Karpas-422 (cell line): ENCODE results near the gene MYOC. TPM values are rescaled to one million over a fixed set of nuclear protein-coding genes. Genes with fewer than 3 reads are reported as not detected.
"Not testable (repeated sequence)": the region's sequence is repeated elsewhere in the genome, so short reads cannot be mapped to it uniquely, and the experiment has no call there.

Experiments used
- DNase-seq: peaks from one replicate; pipeline ENCODE4 v3.0.0-alpha.2; 2015
- H2AFZ ChIP-seq: fragments of 200-600 bp; sonication (generic); 2 replicates; pipeline ENCODE4 v1.6.1; 2014; ENCODE audit warnings: antibody characterized with exemption, low read length, mixed read lengths
- H3K27ac ChIP-seq: fragments of 200-600 bp; sonication (generic); 2 replicates; pipeline ENCODE4 v1.5.1; 2014; ENCODE audit warnings: mild to moderate bottlenecking, low read length, moderate library complexity
- H3K27me3 ChIP-seq: fragments of 200-600 bp; sonication (generic); 2 replicates; pipeline ENCODE4 v1.6.1; 2014; ENCODE audit warnings: low read length, mixed read lengths
- H3K36me3 ChIP-seq: fragments of 200-600 bp; sonication (generic); 2 replicates; pipeline ENCODE4 v1.6.1; 2014; ENCODE audit warnings: low read length, mixed read lengths; ENCODE audit not compliant: insufficient read depth
- H3K4me1 ChIP-seq: fragments of 200-600 bp; sonication (generic); 2 replicates; pipeline ENCODE4 v1.6.1; 2014; ENCODE audit warnings: mild to moderate bottlenecking, low read length, mixed read lengths
- H3K4me2 ChIP-seq: fragments of 200-600 bp; sonication (generic); 2 replicates; pipeline ENCODE4 v1.6.1; 2014; ENCODE audit warnings: low read length, low read depth, mild to moderate bottlenecking; ENCODE audit not compliant: poor library complexity, severe bottlenecking
- H3K4me3 ChIP-seq: fragments of 200-600 bp; sonication (generic); 2 replicates; pipeline ENCODE4 v1.5.1; 2014; ENCODE audit warnings: mild to moderate bottlenecking, antibody characterized with exemption, low read length, mixed read lengths
- H3K79me2 ChIP-seq: fragments of 200-600 bp; sonication (generic); 2 replicates; pipeline ENCODE4 v1.6.1; 2014; ENCODE audit warnings: mild to moderate bottlenecking, low read length, mixed read lengths
- H3K9ac ChIP-seq: fragments of 200-600 bp; sonication (generic); 2 replicates; pipeline ENCODE4 v1.6.0; 2014; ENCODE audit warnings: low read length
- H3K9me2 ChIP-seq: fragments of 200-600 bp; sonication (generic), shearing (Covaris generic); replicated peaks from 2 replicates; pipeline ENCODE4 v1.6.0; 2014; ENCODE audit warnings: mild to moderate bottlenecking, low read length, moderate library complexity; ENCODE audit not compliant: insufficient read depth
- H3K9me3 ChIP-seq: fragments of 300-700, 200-600 bp; sonication (generic); 2 replicates; pipeline ENCODE4 v1.6.1; 2014; ENCODE audit warnings: low read length, mixed read lengths
- H4K20me1 ChIP-seq: fragments of 200-600 bp; sonication (generic); 2 replicates; pipeline ENCODE4 v1.6.1; 2014; ENCODE audit warnings: mild to moderate bottlenecking, antibody characterized with exemption, low read length, low read depth; ENCODE audit not compliant: insufficient read depth
- total RNA-seq: library from RNA; depleted of rRNA; stranded (reverse); fragments of >200 nt; shearing (Covaris generic); gene quantifications from 2 replicates; pipeline ENCODE4 v1.2.3, GENCODE V29; 2014; ENCODE audit warnings: low replicate concordance

The MYOC gene
- total RNA-seq, 1 experiment from 2014 or later, result not detected

- Histone ChIP-seq H3K9me3 (no peaks in the 10 kb centered on the region), H4K20me1 (no peaks in the 10 kb centered on the region), H3K9ac (no peak overlapping the region), H3K4me3 (no peak overlapping the region), H2AFZ (no peak overlapping the region), H3K4me1 (peaks cover 42% of the 10 kb centered on the region), H3K4me2 (no peak overlapping the region), H3K27ac (no peak overlapping the region), H3K27me3 (no peaks in the 10 kb centered on the region; the same call in 1 of the 2 replicates), H3K36me3 (no peaks in the 10 kb centered on the region), H3K79me2 (no peaks in the 10 kb centered on the region), H3K9me2 (no peaks in the 10 kb centered on the region)
- DNase-seq, result no peak
These were observed 27.3 kb downstream of the MYOC start for GRCh38 chr1:171625225-171625624.

GRCh38 chr1:171623651-171624331 is 28.7 kb downstream of the MYOC start:
- Histone ChIP-seq H4K20me1 (no peaks in the 10 kb centered on the region), H3K4me2 (peak overlapping the region; percentile 65), H3K27me3 (no peaks in the 10 kb centered on the region), H3K4me3 (peak overlapping the region; percentile 42; the same call in 1 of the 2 replicates), H3K9me2 (no peaks in the 10 kb centered on the region), H3K4me1 (peaks cover 44% of the 10 kb centered on the region), H2AFZ (peak overlapping the region; percentile 33; the same call in 1 of the 2 replicates), H3K36me3 (no peaks in the 10 kb centered on the region), H3K9me3 (no peaks in the 10 kb centered on the region), H3K9ac (peak overlapping the region; percentile 25), H3K27ac (peak overlapping the region; percentile 40; the same call in 1 of the 2 replicates), H3K79me2 (no peaks in the 10 kb centered on the region)
- DNase-seq, result peak; percentile 72

- Histone ChIP-seq H3K4me2 (no peak within 1 kb of the TSS), H3K27me3 (no peaks in the 10 kb centered on the region), H3K36me3 (no peaks in the 10 kb centered on the region), H2AFZ (no peak within 1 kb of the TSS), H4K20me1 (no peaks in the 10 kb centered on the region), H3K4me3 (no peak within 1 kb of the TSS), H3K9me2 (no peaks in the 10 kb centered on the region), H3K4me1 (peaks cover 39% of the 10 kb centered on the region), H3K27ac (no peak within 1 kb of the TSS), H3K9ac (no peak within 1 kb of the TSS), H3K79me2 (no peaks in the 10 kb centered on the region), H3K9me3 (no peaks in the 10 kb centered on the region)
- DNase-seq, result no peak
These were observed 30.4 kb downstream of the MYOC start, which contains the start of gene MYOCOS for GRCh38 chr1:171622152-171622462. MYOCOS (plus strand) TSS chr1:171622243; CDS start chr1:171623884, 1,641 bp downstream.

GRCh38 chr1:171616586-171616985 is 35.9 kb downstream of the MYOC start:
- Histone ChIP-seq H3K27me3 (no peaks in the 10 kb centered on the region), H3K9me2 (no peaks in the 10 kb centered on the region), H3K27ac (no peak overlapping the region), H4K20me1 (no peaks in the 10 kb centered on the region), H3K9me3 (no peaks in the 10 kb centered on the region), H3K9ac (no peak overlapping the region), H3K4me2 (no peak overlapping the region), H3K36me3 (no peaks in the 10 kb centered on the region), H3K4me3 (no peak overlapping the region), H3K4me1 (peaks cover 10% of the 10 kb centered on the region), H2AFZ (no peak overlapping the region), H3K79me2 (no peaks in the 10 kb centered on the region)
- DNase-seq, result no peak

- not testable (repeated sequence) for H3K4me2 ChIP-seq, H3K36me3 ChIP-seq, H3K27ac ChIP-seq, DNase-seq, H3K4me3 ChIP-seq, H3K9me2 ChIP-seq, H3K27me3 ChIP-seq, H3K79me2 ChIP-seq, H3K9ac ChIP-seq, H2AFZ ChIP-seq, H4K20me1 ChIP-seq, H3K9me3 ChIP-seq
- peaks cover 13% of the 10 kb centered on the region for H3K4me1 ChIP-seq
These were observed 37.2 kb downstream of the MYOC start for GRCh38 chr1:171615122-171615906.

GRCh38 chr1:171613282-171613681 is 39.2 kb downstream of the MYOC start:
- no peak overlapping the region for H2AFZ ChIP-seq
- H3K9ac ChIP-seq, result no peak overlapping the region
- no peaks in the 10 kb centered on the region for H3K27me3 ChIP-seq
- H3K27ac ChIP-seq, result no peak overlapping the region
- H3K4me2 ChIP-seq, result no peak overlapping the region
- DNase-seq, result no peak
- H3K9me3 ChIP-seq, result no peaks in the 10 kb centered on the region
- no peak overlapping the region for H3K4me3 ChIP-seq
- no peaks in the 10 kb centered on the region for H3K9me2 ChIP-seq
- no peaks in the 10 kb centered on the region for H3K36me3 ChIP-seq
- no peaks in the 10 kb centered on the region for H3K79me2 ChIP-seq
- H3K4me1 ChIP-seq, result peaks cover 9% of the 10 kb centered on the region
- H4K20me1 ChIP-seq, result no peaks in the 10 kb centered on the region

- Histone ChIP-seq H3K27ac (no peak overlapping the region), H3K9me2 (no peaks in the 10 kb centered on the region), H3K79me2 (no peaks in the 10 kb centered on the region), H3K27me3 (no peaks in the 10 kb centered on the region), H4K20me1 (no peaks in the 10 kb centered on the region), H3K9ac (no peak overlapping the region), H2AFZ (no peak overlapping the region), H3K4me3 (no peak overlapping the region), H3K9me3 (no peaks in the 10 kb centered on the region), H3K4me1 (peaks cover 9% of the 10 kb centered on the region), H3K4me2 (no peak overlapping the region), H3K36me3 (no peaks in the 10 kb centered on the region)
- DNase-seq, result no peak
These were observed 41.2 kb downstream of the MYOC start for GRCh38 chr1:171611306-171611705.

- Histone ChIP-seq H3K9me3 (no peaks in the 10 kb centered on the region), H3K79me2 (no peaks in the 10 kb centered on the region), H3K9me2 (no peaks in the 10 kb centered on the region), H3K27ac (no peak overlapping the region), H3K27me3 (no peaks in the 10 kb centered on the region), H2AFZ (peak overlapping the region; percentile 20), H3K4me2 (no peak overlapping the region), H3K36me3 (no peaks in the 10 kb centered on the region), H3K4me3 (no peak overlapping the region), H4K20me1 (no peaks in the 10 kb centered on the region), H3K4me1 (peaks cover 9% of the 10 kb centered on the region), H3K9ac (no peak overlapping the region)
- DNase-seq, result peak; percentile 54
These were observed 42.1 kb downstream of the MYOC start for GRCh38 chr1:171610385-171610784.
